Endothelial cell of umbilical vein (primary cell): ENCODE results near the gene MLLT1. TPM values are rescaled to one million over a fixed set of nuclear protein-coding genes. Genes with fewer than 3 reads are reported as not detected.

Experiments
- BruUV-seq: library from RNA; stranded (reverse); fragments of 400-500 nt; replicated peaks from 2 replicates; lab custom pipeline; 2021; lab: Mats Ljungman, UMichigan
- CTCF ChIA-PET: fragments of 300-600, 350-600 bp; sonication (Branson Sonifier 250); formaldehyde crosslinking; loops from one replicate; lab custom pipeline; 2021; ENCODE audit warnings: antibody characterized with exemption, inconsistent platforms; lab: Charles Lee
- POLR2A ChIA-PET: fragments of 300-600, 350-600 bp; sonication (Branson Sonifier 250); formaldehyde crosslinking; loops from one replicate; lab custom pipeline; 2021; ENCODE audit warnings: antibody characterized with exemption, inconsistent platforms; lab: Charles Lee
- DNase-seq: peaks from one replicate; pipeline ENCODE4 v3.0.0-alpha.2; 2011; ENCODE audit warnings: low read depth, low spot score
- FAIRE-seq: peaks from 2 replicates; lab custom pipeline; 2011; peaks lifted over from hg19 to GRCh38; lab: Jason Lieb, UNC
- H2AFZ ChIP-seq: 2 replicates; pipeline ENCODE4 v1.6.0; 2012; ENCODE audit warnings: low read depth, low read length, control low read depth, inconsistent platforms
- H3K27ac ChIP-seq: 2 replicates; pipeline ENCODE4 v1.5.1; 2011; ENCODE audit warnings: low read depth, mild to moderate bottlenecking, control low read depth, low read length, moderate library complexity; ENCODE audit not compliant: insufficient read depth
- H3K27me3 ChIP-seq, 2 experiments: 2 replicates each; pipeline versions ENCODE4 v1.6.0 to v1.6.1; 2011; ENCODE audit warnings: low read length in 2 of 2, mixed read lengths in 1 of 2; ENCODE audit not compliant: control insufficient read depth in 2 of 2, insufficient read depth in 2 of 2
- H3K36me3 ChIP-seq, 2 experiments: 2 replicates in 1 of 2; 3 replicates in 1 of 2; pipeline ENCODE4 v1.5.1; 2011; ENCODE audit warnings: low read length in 2 of 2, mild to moderate bottlenecking in 1 of 2, moderate library complexity in 1 of 2; ENCODE audit not compliant: control insufficient read depth in 2 of 2, insufficient read depth in 2 of 2; ENCODE audit errors: extremely low read depth in 1 of 2
- H3K4me1 ChIP-seq: 3 replicates; pipeline ENCODE4 v1.5.1; 2011; ENCODE audit warnings: mild to moderate bottlenecking, low read length; ENCODE audit not compliant: control insufficient read depth, insufficient read depth; ENCODE audit errors: extremely low read depth
- H3K4me2 ChIP-seq: 2 replicates; pipeline ENCODE4 v1.6.1; 2011; ENCODE audit warnings: low read length, control low read depth, mixed read lengths; ENCODE audit not compliant: insufficient read depth
- H3K4me3 ChIP-seq, 3 experiments: fragments of 200-600 bp in 1 of 3; sonication (generic), shearing (Covaris generic) in 1 of 3; replicated peaks in 1 of 3; 2 replicates each; pipeline ENCODE4 v1.5.1; 2011 to 2016; ENCODE audit warnings: control low read depth in 3 of 3, low read length in 3 of 3, mild to moderate bottlenecking in 2 of 3, inconsistent platforms in 1 of 3, low read depth in 1 of 3, moderate library complexity in 1 of 3; ENCODE audit not compliant: insufficient read depth in 1 of 3
- H3K79me2 ChIP-seq: 2 replicates; pipeline ENCODE4 v1.6.0; 2012; ENCODE audit warnings: low read length, inconsistent platforms; ENCODE audit not compliant: control insufficient read depth, insufficient read depth
- H3K9ac ChIP-seq: replicated peaks from 2 replicates; pipeline ENCODE3; 2011; ENCODE audit warnings: low read length, control low read depth; ENCODE audit not compliant: insufficient read depth; ENCODE audit errors: extremely low read depth
- H3K9me1 ChIP-seq: replicated peaks from 3 replicates; pipeline ENCODE4 v1.6.0; 2011; ENCODE audit warnings: mild to moderate bottlenecking, low read length; ENCODE audit not compliant: control insufficient read depth, insufficient read depth; ENCODE audit errors: extremely low read depth
- H3K9me3 ChIP-seq: replicated peaks from 2 replicates; pipeline ENCODE4 v1.5.1; 2012; ENCODE audit warnings: low read length, inconsistent platforms; ENCODE audit not compliant: control insufficient read depth, insufficient read depth
- H4K20me1 ChIP-seq: replicated peaks from 2 replicates; pipeline ENCODE3; 2011; ENCODE audit warnings: mild to moderate bottlenecking, low read length; ENCODE audit not compliant: control insufficient read depth, insufficient read depth; ENCODE audit errors: extremely low read depth
- EZH2 ChIP-seq: IDR thresholded peaks from 2 replicates; pipeline ENCODE4 v1.6.1; 2012; ENCODE audit warnings: borderline replicate concordance, low read depth, mild to moderate bottlenecking, moderate library complexity, low read length, inconsistent platforms; ENCODE audit not compliant: severe bottlenecking
- FOS ChIP-seq: IDR thresholded peaks from 2 replicates; pipeline ENCODE4 v1.6.1; 2011; ENCODE audit warnings: mild to moderate bottlenecking, low read length, moderate library complexity, borderline replicate concordance; ENCODE audit not compliant: insufficient read depth
- GATA2 ChIP-seq: IDR thresholded peaks from 2 replicates; pipeline ENCODE4 v1.7.0; 2011; ENCODE audit warnings: low read depth, mild to moderate bottlenecking, moderate library complexity, mixed read lengths, low read length; ENCODE audit not compliant: insufficient read length, insufficient read depth
- JUN ChIP-seq: IDR thresholded peaks from 2 replicates; pipeline ENCODE4 v1.6.1; 2011; ENCODE audit warnings: borderline replicate concordance, low read depth; ENCODE audit not compliant: insufficient read length, insufficient read depth
- MYC ChIP-seq: IDR thresholded peaks from one replicate; pipeline ENCODE4 v1.6.1; 2011; ENCODE audit warnings: mild to moderate bottlenecking, low read depth, low read length
- POLR2A ChIP-seq: IDR thresholded peaks from 2 replicates; pipeline ENCODE4 v1.6.1; 2012; ENCODE audit warnings: low read depth, mild to moderate bottlenecking, control low read depth, low read length
- POLR2AphosphoS5 ChIP-seq: IDR thresholded peaks from 2 replicates; pipeline ENCODE4 v1.6.1; 2012; ENCODE audit warnings: low read depth, mild to moderate bottlenecking, control low read depth, low read length, moderate library complexity; ENCODE audit not compliant: insufficient read depth
- dilution Hi-C: fragments of 300-500 bp; cut with MboI; formaldehyde crosslinking; loops from one replicate; pipeline ENCODE4 v1.15.0; 2019; ENCODE audit warnings: low sequenced_read_pairs; ENCODE audit not compliant: extremely low pct_ligation_motif_present
- intact Hi-C: fragments of 100-400 bp; cut with micrococcal nuclease; formaldehyde crosslinking; loops from one replicate; pipeline ENCODE4 v1.10.0; 2022
- polyA plus RNA-seq, 4 experiments: library from polyadenylated mRNA; depleted of rRNA in 3 of 4; stranded (reverse) in 3 of 4; unstranded in 1 of 4; fragments of >200 nt; gene quantifications; 2 replicates each; pipeline versions ENCODE4 v1.2.1 to v1.2.3, GENCODE V29; 2011 to 2012; ENCODE audit warnings: missing spikeins in 1 of 4
- total RNA-seq: library from RNA; stranded (reverse); gene quantifications from 2 replicates; pipeline ENCODE4 v1.2.3, GENCODE V29; 2021
- TF ChIP-seq, protein P1 (sequence below), 2 donors: IDR thresholded peaks; 1 replicate in 1 of 2; 2 replicates in 1 of 2; pipeline ENCODE4 v1.5.1; 2011; ENCODE audit warnings: low read length in 2 of 2, mild to moderate bottlenecking in 2 of 2, moderate library complexity in 2 of 2, control low read depth in 1 of 2, inconsistent platforms in 1 of 2, low read depth in 1 of 2; ENCODE audit not compliant: insufficient read depth in 1 of 2; ENCODE audit errors: extremely low read depth in 1 of 2
- TF ChIP-seq, protein P2 (sequence below): IDR thresholded peaks from 2 replicates; pipeline ENCODE4 v1.6.1; 2011; ENCODE audit not compliant: insufficient read depth, insufficient read length

Gene MLLT1
- total and polyA plus RNA-seq, 2 donors (not counting 3 experiments of a cell fraction or from before 2014, with no cell fraction given) = 43.9 to 84.8 TPM

GRCh38 chr19:6236310-6237291 is 43.2 kb downstream of the MLLT1 start:
- H3K27ac ChIP-seq = peak overlapping the region; percentile 10
- no peaks in the 10 kb centered on the region for H3K9me1 ChIP-seq
- H2AFZ ChIP-seq = no peak overlapping the region
- H3K4me2 ChIP-seq = no peak overlapping the region
- peaks cover 70% of the 10 kb centered on the region for H3K79me2 ChIP-seq
- no TSS peak for BruUV-seq
- peaks cover 57% of the 10 kb centered on the region for H3K4me1 ChIP-seq
- CTCF ChIA-PET = interaction anchor here (1.7 to 3.4 kb wide), 3 partner anchors 14 to 38 kb away, joined by 7 to 37 read pairs (median 13); no protein-coding TSS in a partner anchor
- no peaks in the 10 kb centered on the region for H4K20me1 ChIP-seq
- dilution Hi-C loops (no loop called here), intact Hi-C loops (no loop called here)
- no peaks in the 10 kb centered on the region for H3K36me3 ChIP-seq
- no peaks in the 10 kb centered on the region for H3K9me3 ChIP-seq
- POLR2A ChIA-PET = no interaction called here
- H3K9ac ChIP-seq = no peak overlapping the region
- H3K27me3 ChIP-seq = no peaks in the 10 kb centered on the region
- TF ChIP-seq EZH2 = no peak
- no peak for TF ChIP-seq GATA2
- no peak for TF ChIP-seq MYC
- TF ChIP-seq, protein P1, sequence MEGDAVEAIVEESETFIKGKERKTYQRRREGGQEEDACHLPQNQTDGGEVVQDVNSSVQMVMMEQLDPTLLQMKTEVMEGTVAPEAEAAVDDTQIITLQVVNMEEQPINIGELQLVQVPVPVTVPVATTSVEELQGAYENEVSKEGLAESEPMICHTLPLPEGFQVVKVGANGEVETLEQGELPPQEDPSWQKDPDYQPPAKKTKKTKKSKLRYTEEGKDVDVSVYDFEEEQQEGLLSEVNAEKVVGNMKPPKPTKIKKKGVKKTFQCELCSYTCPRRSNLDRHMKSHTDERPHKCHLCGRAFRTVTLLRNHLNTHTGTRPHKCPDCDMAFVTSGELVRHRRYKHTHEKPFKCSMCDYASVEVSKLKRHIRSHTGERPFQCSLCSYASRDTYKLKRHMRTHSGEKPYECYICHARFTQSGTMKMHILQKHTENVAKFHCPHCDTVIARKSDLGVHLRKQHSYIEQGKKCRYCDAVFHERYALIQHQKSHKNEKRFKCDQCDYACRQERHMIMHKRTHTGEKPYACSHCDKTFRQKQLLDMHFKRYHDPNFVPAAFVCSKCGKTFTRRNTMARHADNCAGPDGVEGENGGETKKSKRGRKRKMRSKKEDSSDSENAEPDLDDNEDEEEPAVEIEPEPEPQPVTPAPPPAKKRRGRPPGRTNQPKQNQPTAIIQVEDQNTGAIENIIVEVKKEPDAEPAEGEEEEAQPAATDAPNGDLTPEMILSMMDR (IDR thresholded peaks at IDR 0.05; ENCODE audit: extremely low read depth in 1 of 2, insufficient read depth in 1 of 2, low read depth in 1 of 2, low read length in 2 of 2) = no peak
- no peak for TF ChIP-seq POLR2AphosphoS5
- TF ChIP-seq, protein P2, sequence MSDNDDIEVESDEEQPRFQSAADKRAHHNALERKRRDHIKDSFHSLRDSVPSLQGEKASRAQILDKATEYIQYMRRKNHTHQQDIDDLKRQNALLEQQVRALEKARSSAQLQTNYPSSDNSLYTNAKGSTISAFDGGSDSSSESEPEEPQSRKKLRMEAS = no peak
- TF ChIP-seq FOS = no peak
- TF ChIP-seq POLR2A = no peak
- no peak for TF ChIP-seq JUN
- no peak for FAIRE-seq
- H3K4me3 ChIP-seq = no peak overlapping the region
- DNase-seq = peak; percentile 42
